NCI-H1930 (cell line): ENCODE results near the gene CDH23.
A peak's percentile ranks its signal among the peaks of the same experiment; 100 is the strongest.
"Not testable (repeated sequence)": the region's sequence is repeated elsewhere in the genome, so short reads cannot be mapped to it uniquely, and the experiment has no call there.

Source experiments
- DNase-seq, 2 experiments: peaks; one replicate each; lab custom pipeline; 2025; lab: John Stamatoyannopoulos, UW

Gene CDH23

DNA sequence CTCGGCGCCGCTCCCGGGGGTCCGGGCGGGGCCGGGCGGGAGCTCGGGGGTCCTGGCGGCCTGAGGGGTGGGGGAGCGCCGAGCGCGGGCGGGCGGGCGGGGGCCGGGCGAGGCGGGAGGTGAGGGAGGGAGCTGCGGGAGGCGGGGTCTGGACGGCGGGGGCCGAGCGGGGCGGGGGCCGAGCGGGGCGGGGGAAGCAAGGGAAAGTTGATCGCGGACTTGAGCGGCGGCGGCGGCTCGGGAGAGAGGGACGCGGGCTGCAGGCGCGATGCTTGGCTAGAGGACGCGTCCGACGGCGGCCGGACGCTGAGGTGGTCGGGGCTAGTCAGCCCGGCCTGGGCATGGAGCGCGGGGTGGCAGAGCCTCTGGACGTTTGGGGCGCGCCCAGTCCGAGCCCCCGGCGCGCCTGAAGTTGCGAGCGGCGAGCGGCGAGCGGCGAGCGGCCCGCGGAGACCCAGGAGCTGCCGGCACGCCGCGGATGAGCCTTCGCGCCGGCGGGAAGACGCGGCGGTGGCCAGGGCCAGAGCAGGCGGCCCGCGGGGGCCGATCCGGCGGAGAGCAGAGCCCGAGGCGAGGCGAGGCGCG lies at the start of gene CDH23:
CDH23 (plus strand) TSS at position 210 of the 585 bp plus-strand sequence. CDS start 42,912 bp downstream, outside the sequence.
- DNase-seq = peak in 1 of 2 experiments; percentile 27

DNA sequence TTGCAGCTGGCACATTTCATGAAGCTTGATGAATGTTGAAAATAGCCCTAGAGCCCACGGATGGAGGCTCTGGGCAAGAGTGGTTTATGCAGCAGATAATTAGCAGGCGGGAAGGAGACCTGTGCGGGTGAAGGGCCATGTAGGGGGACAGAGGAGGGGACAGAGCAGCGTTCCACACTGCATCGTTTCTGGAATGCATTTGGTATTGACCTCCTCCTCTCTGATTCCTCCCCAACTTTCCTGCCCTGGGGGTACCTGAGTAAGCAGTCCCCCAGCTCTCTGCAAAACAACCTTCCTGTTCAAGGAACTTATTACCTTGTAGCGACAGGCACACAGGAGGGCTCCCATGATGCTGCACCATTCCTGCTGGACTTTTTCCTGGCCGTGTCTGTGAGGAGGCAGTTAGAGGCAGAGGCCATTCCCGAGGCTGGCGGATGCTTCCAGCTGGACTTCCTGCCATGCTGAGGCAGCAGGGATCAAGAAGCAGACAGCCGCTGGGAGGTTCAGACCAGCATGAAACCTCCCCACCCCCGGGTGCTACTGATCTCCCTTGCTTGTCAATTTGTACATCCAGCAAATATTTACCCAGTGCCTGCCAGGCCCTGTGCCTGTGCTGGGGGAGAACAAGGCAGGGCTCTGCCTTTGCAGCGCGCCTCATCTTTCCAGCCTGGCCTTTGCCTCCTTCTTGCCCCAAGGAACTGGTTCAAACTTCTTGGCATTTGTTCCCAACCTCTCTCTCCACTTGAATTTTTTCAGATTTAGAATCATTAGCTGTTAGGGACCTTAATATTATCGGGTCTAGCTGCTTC lies 48.9 kb upstream of the CDH23 start:
- DNase-seq = no peak

DNA sequence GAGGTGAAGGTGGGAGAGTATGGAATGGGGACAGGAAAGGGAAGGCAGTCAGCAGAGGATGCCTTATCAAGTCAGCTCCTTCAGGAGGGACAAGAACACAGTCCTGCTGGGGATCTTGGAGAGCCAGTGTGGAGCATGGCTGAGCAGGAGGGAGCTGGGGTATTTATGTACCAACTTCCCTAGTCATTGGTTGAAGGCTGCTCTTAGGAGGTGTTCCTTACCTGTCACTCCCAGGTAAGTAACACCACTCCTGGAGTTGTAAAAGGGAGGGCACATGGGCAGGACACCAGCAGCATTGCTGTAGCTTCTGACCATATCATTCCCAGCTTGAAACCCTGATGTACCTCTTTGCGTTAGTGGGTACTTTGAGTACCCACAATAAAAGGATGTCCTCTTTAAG lies 47.9 kb upstream of the CDH23 start:
- DNase-seq = no peak

DNA sequence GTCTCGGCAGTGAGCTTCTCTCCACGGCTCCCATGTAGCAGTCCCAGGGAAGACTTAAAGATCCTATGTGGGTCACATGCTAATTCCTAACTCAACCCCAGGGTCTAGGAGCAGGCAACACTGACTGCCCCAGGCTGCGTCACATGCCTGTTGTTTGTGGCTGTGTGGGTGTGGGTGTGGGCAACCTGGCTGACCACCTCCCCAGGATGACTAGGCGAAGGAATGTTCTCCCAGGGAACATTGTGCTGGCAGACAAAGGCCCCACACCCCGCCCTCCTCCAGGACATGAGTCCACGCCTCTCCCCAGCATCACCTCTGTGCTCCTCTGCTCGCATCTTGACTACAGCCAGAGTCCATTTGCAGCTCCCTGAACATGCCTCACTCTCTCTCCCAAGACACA lies 47.3 kb upstream of the CDH23 start:
- DNase-seq = no peak

DNA sequence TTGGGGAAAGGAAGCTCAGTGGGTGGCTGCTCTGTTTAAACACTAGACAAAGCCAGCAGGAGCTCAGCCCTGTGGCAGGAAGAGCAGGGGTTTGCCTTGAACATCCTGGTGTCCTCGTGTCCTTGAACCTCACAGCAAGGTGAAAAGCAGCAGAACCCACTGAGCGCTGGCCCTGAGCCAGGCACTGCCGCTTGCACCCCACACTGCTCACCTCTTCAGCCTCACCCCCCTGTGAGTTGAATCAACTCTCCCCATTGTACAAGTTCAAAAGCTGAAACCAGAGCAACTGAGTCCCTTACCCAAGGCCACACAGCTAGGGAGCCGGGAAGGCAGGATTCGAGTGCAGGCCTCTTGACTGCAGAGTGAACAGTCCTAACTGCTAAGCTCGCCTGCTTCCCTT lies 45.6 kb upstream of the CDH23 start:
- no peak for DNase-seq

DNA sequence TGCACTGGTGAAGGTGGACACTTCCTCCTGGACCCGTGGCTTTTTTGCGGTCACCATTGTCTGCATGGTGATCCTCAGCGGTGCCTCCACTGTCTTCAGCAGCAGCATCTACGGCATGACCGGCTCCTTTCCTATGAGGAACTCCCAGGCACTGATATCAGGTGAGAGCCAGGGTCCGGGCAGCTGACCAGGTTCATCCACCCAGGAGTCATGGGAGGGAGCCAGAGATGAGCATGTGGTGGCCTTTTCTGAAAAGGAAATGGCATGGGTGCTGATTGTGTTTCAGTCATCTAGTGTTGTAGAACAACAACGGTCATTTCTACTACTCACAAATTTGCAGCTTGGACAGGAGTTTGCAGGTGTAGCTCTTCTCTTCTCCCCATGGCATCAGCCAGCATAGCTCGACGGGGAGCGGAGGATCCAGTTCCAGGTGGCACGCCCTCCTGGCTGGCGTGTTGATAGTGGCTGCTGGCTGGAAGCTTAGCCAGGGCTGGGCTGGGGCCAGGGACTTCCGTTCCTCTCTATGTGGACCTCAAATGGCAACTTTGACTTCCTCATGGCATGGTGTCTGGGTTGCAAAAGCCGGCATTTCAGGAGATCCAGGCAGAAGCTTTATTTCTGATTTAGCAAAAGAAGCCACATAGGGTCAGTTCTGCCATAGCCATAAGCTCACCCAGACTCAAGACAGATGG lies 44.9 kb upstream of the CDH23 start:
- no peak for DNase-seq

DNA sequence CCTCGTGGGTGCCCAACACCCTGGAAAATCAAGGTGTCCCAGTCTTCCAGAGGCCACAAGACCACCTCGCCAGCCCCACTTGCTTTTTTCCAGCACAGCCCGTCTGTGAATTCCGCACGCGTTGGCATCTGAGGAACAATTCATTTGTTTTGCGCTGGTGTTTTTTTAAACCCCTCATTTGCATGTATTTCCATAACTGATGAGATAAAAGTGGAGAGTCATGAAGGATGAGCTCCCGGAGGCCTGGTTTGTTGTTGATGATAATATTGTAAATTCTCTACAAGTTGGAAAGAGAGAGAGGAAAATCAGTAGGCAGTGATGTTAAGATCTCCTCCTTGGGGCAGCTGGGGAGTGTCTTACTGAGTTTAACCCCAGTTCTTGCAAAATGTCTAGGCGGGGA lies 43.1 kb upstream of the CDH23 start:
- no peak for DNase-seq

DNA sequence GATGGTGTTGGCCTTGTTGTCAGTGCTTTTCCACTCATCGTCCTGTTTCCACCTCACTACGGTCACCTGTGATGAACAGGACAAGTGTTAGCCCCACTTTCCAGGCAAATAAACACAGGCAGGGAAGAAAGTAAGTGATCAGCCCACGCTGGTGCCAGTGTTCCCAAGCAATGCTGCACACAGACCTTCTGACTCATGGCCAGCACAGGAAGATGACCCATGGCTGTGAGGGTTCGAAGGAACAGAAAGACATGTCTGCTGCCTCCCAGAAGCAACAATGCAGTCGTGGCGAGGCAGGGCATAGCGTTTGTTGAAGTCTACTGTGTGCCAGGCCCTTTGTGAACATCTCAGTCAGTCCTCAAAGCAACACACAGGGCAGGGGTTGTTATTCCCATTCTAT lies 41.9 kb upstream of the CDH23 start:
- no peak for DNase-seq

DNA sequence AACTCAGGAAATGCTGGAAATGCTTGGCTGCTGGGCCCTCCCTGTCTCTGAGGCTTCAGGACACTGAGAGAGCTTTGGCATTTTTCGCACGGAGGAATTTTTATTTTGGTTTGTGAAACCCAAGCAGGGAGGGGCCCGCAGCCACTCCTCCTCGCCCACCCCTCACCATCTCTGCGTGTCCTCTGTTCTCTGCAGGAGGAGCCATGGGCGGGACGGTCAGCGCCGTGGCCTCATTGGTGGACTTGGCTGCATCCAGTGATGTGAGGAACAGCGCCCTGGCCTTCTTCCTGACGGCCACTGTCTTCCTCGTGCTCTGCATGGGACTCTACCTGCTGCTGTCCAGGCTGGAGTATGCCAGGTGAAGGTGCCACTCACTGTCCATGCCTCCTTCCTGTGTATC lies 40.8 kb upstream of the CDH23 start:
- DNase-seq = no peak

DNA sequence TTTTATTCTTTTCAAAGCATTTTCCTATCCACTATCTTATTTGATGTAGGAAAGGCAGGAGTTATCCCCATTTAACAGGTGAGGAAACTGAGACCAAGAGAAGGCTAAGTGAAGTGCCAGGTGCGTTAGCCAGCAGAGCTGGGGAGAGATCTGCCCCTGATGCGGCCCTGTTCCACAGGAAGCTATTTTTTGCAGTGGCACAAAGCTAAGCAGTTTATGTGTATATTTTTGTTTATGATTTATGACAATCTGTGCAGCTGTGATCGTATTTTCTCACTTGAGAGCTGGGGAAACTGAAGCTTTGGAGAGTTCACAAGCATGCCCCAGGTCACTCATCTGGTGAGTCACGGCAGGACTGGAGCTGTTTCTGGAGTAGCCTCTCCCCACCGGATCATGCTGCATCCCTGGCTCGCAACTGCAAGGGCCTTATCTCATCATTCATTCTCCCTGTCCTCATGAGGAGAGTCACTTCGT lies 38.9 kb upstream of the CDH23 start:
- no peak for DNase-seq

DNA sequence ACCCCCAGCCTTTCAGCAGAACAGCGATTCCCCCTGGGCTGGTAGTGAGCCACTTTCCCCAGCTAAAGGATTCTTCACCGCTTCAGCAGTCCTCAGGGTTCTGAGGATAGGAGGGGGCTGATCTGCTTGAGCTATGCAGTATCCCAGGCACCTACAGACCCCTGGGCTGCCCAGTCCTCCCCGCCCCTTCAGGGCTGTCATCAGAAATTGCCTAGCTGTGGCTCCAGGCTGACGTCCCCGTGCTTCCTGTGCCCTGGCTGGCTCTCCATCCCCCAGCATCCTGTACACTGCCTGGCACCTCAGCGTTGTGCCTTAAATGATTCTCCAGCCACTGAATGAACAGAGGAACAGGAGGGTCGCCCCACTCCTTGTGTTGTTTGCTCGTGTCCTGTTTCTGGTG lies 38.4 kb upstream of the CDH23 start:
- DNase-seq = no peak

DNA sequence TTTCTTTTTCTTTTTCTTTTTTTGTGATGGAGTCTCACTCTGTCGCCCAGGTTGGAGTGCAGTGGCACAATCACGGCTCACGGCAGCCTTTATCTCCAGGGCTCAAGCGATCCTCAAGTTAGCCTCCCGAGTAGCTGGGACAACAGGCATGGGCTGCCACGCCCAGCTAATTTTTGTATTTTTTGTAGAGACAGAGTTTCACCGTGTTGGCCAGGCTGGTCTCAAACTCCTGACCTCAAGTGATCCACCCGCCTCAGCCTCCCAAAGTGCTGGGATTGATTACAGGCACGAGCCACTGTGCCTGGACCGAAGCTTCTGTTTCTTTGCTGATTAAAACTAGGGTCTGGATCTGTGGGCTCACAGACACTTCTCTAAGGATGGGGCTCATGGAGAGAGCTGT lies 37.8 kb upstream of the CDH23 start:
- DNase-seq = not testable (repeated sequence)

DNA sequence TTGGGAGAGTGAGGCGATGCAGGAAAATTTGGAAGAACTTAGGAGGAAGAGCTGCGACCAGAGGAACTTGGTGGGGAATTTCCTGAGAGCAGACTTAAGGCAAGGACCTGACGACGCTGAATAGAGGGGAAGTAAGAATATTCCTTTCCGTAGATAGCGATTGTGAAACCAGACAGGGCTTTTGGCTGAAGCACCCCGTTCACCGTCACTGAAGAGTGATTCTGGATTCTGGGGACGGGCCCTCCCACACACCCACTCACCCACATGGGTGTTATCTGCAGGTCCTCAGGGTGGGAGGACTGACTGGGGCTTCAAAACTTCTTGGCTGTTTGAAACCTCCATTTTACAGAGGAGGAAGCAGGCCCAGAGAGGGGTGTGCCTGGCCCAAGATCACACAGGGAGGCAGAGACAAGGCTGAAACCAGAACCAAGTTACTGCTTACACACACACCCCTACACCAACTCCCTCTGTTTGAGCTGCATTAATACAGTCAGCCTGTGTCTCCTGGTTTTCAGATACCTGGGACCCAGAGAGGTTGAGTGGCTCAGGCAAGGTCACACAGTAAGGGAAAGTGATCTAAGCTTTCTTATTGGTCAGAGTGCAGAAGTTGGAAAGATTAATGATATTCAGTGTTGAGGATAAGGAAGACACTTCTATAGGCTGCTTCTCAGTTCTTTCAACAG lies 37.2 kb upstream of the CDH23 start:
- no peak for DNase-seq

DNA sequence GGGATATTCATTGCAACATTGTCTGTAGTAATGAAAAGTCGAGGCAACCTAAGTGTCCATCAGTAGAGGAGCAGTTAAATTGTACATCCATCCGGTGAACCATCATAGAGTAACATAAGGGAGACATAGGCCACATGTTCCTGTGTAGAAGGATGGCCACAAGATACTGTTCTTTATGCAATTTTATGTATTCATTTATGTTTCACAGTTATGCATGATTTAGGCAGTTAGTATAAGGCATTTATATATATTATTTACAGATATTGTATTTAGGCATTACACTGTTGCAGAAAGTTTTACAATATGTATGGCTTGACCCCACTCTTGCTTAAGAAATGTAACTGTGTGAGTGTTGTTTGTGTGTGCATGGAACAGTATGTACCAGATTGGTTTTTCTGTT lies 36.0 kb upstream of the CDH23 start:
- no peak for DNase-seq

DNA sequence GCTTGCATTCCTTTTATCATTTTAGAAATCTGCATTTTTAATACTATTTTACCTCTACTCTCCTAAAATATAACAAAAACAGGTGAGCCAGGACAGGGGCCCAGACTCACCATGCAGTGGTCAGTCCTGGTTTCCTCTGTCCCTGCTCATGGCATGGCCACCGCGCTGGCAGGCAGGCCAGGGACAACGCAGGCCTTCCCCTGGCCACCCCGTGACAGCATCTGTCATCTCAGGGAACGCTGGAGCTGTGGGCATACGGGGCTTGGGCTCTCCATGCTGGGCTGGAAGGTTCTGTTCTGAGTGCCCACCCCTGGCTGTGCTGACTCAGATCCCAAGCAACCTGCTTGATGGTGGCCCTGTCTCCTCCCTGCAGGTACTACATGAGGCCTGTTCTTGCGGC lies 35.1 kb upstream of the CDH23 start:
- DNase-seq = no peak

DNA sequence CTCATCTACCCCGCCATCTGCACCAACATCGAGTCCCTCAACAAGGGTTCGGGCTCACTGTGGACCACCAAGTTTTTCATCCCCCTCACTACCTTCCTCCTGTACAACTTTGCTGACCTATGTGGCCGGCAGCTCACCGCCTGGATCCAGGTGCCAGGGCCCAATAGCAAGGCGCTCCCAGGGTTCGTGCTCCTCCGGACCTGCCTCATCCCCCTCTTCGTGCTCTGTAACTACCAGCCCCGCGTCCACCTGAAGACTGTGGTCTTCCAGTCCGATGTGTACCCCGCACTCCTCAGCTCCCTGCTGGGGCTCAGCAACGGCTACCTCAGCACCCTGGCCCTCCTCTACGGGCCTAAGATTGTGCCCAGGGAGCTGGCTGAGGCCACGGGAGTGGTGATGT lies 34.6 kb upstream of the CDH23 start:
- no peak for DNase-seq

DNA sequence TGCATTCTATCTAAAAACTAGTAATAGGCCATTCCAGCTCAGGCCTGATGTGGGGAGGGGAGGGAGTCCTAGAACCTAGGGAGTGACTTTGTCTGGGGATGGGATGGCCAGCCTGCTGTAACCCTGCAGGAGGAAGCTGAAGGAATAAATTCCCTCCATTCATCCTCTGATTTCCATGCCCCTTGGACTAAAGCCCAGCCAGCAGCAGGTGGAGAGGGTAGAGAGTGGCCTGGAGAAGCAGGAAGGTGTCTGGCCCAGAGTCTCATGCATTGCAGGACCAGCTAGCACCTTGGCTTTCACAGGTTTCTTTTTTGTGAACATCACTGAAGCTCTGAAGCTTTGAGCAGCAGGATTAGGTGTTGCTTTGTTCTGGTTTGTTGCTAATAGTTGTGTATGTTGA lies 32.8 kb upstream of the CDH23 start:
- DNase-seq = no peak

DNA sequence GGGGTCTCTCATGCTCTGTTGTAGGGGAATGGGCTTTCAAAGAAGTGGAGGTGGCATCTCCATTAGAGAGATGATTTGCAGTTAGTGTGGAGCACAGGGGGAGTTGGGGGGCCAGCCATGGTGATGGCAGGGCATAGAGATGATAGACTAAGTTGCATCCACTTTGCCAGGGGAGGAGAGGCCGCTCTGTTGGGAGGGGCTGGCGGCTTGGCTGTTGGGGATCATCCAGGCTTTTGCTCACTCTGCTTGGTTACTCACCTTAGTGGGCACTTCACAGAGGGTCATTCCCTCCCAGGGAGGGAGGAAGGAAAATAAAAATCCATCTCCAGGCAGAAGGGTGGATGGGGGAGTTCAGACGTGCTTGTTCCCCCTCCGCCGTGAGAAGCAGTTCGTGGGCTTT lies 31.4 kb upstream of the CDH23 start:
- DNase-seq = no peak

DNA sequence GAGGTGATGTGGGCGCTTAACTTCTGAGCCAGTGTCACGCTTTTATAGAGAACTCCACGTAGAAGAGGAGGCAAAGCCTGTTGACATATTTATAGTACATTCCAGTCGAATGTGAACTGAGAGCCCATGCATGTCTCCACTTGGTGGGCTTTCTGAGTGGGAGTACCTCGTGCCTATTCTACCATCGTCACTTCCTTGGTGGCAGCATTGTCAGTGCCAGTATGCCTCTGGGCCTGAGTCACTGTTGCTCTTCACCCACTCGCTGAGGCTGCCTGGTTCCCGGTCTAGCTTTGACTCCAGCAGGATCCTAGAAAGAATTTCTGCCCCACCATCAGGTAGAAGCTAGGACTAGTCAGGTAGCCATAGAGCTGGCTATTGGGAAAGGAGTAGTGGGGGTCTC lies 30.0 kb upstream of the CDH23 start:
- DNase-seq = no peak

DNA sequence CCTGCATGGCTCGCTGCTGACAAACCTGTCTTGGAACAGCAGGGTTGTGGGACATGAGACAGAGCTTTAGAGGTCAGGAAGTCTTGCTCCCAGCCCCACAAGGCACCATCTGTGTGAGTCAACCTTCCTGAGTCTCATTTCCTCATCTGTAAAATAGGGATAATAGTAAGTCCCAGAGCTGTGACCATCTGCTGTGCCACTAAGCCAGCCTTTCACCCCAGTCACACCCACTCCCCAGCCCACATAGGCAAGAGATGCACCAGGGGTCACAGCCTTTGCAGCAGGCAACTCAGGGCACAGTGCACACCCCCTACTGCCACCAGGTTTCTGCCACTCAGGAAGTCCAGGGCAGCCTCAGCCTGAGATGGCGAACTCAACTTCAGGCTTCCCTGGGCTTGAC lies 29.4 kb upstream of the CDH23 start:
- DNase-seq = no peak

DNA sequence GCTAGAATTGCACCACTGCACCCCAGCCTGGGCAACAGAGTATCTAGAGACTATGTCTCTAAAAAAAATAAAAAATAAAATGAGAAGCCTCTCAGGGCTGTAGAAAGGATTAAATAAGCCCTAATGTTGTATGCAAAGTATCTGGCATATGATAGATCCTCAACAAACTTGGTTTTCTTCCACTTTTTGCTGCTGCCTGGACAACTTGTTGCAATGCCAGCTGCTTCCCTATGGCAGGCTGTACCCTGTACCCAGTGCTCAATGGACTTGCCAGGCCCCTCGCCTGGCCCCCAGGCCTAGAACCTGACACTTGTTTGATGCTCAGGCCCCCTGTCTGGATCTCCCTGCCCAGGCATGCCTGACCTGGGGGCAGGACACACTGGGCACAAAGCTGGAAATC lies 28.5 kb upstream of the CDH23 start:
- no peak for DNase-seq

DNA sequence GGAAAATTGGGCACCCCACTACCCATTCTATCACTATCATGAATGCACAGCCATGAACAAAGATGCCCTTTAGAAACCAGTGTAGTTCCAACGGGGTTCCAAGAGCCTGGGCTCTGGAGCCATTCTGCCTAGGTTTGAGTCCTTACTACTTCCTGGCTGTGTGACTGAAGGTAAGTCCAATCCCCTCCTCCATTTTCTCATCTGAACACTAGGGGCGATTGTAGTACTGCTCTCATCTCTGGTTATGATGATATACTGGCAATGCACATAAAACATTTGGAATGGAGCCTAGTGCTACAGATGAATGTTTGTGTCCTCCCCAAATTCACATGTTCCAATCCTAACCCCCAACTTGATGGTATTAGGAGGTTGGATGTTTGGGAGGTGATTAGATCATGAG lies 28.1 kb upstream of the CDH23 start:
- no peak for DNase-seq

DNA sequence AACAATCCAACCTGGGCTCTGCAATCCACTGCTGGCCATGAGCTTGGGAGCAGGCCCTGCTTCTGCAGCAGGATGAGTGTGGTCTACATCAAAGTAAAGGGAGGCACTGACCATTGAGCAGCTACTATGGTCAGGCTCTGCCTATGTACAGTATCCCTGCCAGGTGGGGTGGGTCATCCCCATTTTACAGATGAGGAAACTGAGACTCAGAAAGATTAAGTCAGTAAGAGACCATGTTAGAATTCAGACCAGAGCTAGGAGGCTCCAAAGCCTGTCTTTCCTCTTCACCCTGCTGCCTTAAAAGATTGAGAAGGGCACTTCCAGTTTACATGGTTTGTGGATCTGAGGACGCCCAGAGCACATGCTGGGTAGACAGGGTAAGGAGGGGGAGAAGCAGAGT lies 27.1 kb upstream of the CDH23 start:
- no peak for DNase-seq
